Ovary (tissue), 3 donors: ENCODE data around the gene PACSIN3.

Experiments used
- CTCF ChIP-seq, 3 donors: fragments of 450-650 bp in 2 of 3; fragments of 200-600 bp in 1 of 3; IDR thresholded peaks; one replicate each; pipeline versions ENCODE4 v1.5.1 to v1.8.0; 2016 to 2022; ENCODE audit warnings: antibody characterized with exemption in 3 of 3, mild to moderate bottlenecking in 1 of 3
- EP300 ChIP-seq: sonication (generic); formaldehyde crosslinking; IDR thresholded peaks from one replicate; pipeline ENCODE4 v1.6.1; 2017; ENCODE audit warnings: antibody characterized with exemption
- POLR2A ChIP-seq: fragments of 450-650 bp; IDR thresholded peaks from one replicate; pipeline ENCODE4 v1.6.1; 2017; ENCODE audit warnings: antibody characterized with exemption, mild to moderate bottlenecking, moderate library complexity
- donor health status: DM: no; HTN: no; CAD: no.

GRCh38 chr11:47222696-47223095 lies 36.5 kb upstream of the PACSIN3 start:
- TF ChIP-seq POLR2A = no peak
- TF ChIP-seq CTCF (IDR thresholded peaks at IDR 0.05) = no peak
- no peak for TF ChIP-seq EP300
